Myocyte (in vitro differentiated cells): ENCODE data around the gene PGP. TPM values are rescaled to one million over a fixed set of nuclear protein-coding genes. Genes with fewer than 3 reads are reported as not detected.
"Not testable (repeated sequence)": the region's sequence is repeated elsewhere in the genome, so short reads cannot be mapped to it uniquely, and the experiment has no call there.

ENCODE experiments used
- DNase-seq: peaks from one replicate; pipeline ENCODE4 v3.0.0-alpha.2; 2012; ENCODE audit warnings: low read depth
- polyA plus RNA-seq: library from polyadenylated mRNA; unstranded; fragments of >200 nt; gene quantifications from one replicate; pipeline ENCODE4 v1.2.1, GENCODE V29; 2012; ENCODE audit warnings: missing spikeins
- total RNA-seq: library from RNA; depleted of rRNA; stranded (reverse); fragments of >200 nt; gene quantifications from 2 replicates; pipeline ENCODE4 v1.2.3, GENCODE V29; 2014

PGP gene
- total RNA-seq: 47.8 and 49.0 TPM in 2 replicates
- polyA plus RNA-seq: 21.9 TPM

DNA sequence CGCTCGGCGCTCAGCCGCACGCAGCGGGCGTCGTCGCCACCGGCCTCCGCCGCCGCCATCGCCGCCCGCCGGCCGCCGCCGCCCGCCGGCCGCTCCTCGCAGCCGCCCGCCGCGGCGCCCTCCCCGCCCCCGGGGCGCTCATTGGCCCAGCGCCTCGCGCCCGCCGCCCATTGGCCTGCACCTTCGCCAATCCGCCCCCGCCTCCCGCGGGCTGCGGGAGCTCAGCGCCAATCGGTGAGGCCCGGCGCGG, at the start of gene PGP:
Gene PGP (minus strand): TSS at position 122 of the 250 bp plus-strand sequence. CDS start 63 bp downstream, at position 59.
- DNase-seq: no peak

GRCh38 chr16:2263026-2263425, 48.4 kb upstream of the PGP start:
- DNase-seq: not testable (repeated sequence)

- no peak for DNase-seq
Measured at GRCh38 chr16:2260250-2260649, 45.6 kb upstream of the PGP start.

DNA sequence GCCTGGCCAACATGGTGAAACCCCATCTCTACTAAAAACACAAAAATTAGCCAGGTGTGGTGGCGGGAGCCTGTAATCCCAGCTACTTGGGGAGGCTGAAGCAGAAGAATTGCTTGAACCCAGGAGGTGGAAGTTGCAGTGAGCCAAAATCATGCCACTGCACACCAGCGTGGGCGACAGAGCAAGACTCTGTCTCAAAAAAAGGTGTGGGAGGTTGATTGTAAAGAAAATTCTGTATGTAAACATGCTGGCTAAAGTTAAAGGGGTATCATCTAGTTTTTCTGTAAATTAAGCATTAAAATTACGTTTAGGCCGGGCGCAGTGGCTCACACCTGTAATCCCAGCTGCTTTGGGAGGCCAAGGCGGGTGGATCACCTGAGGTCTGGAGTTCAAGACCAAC, 43.9 kb upstream of the PGP start:
- not testable (repeated sequence) for DNase-seq

GRCh38 chr16:2257726-2258125, 43.1 kb upstream of the PGP start:
- DNase-seq: no peak

DNA sequence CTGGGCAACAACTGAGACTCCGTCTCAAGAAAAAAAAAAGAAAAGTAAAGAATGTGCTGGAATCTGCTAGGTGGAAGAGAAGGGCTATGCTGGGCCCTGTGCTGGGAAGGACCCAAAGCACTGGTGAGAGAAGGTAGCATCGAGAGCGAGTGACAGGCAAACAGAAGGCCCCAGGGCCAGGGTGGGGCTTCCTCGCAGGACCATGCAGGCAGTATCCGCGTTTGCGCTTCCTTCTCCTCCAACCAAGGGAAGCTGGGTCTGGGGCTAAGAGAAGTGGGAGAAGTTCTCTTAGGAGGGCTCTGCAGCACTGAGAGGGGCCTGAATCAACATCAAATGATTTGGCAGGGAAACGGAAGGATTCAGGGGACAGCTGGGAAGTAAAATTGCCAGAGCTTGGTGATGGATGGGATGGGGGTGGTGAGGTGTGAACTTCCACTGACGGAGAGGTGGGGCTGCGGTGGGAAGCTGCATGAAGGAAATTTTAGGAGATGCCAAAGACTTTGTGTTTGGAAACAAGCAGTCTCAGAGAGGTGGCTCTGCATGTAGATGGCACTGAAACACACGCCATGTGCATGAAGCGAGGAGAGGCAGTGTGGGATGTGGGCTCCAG, 42.0 kb upstream of the PGP start:
- no peak for DNase-seq

GRCh38 chr16:2253293-2253692, 38.7 kb upstream of the PGP start:
- DNase-seq: no peak

- no peak for DNase-seq
Measured at GRCh38 chr16:2252806-2253148, 38.1 kb upstream of the PGP start.

GRCh38 chr16:2251296-2252111, 36.9 kb upstream of the PGP start, which contains the start of gene ECI1:
ECI1 (minus strand) TSS chr16:2251587; CDS start chr16:2251566, 21 bp downstream.
- peak; percentile 95 for DNase-seq

DNA sequence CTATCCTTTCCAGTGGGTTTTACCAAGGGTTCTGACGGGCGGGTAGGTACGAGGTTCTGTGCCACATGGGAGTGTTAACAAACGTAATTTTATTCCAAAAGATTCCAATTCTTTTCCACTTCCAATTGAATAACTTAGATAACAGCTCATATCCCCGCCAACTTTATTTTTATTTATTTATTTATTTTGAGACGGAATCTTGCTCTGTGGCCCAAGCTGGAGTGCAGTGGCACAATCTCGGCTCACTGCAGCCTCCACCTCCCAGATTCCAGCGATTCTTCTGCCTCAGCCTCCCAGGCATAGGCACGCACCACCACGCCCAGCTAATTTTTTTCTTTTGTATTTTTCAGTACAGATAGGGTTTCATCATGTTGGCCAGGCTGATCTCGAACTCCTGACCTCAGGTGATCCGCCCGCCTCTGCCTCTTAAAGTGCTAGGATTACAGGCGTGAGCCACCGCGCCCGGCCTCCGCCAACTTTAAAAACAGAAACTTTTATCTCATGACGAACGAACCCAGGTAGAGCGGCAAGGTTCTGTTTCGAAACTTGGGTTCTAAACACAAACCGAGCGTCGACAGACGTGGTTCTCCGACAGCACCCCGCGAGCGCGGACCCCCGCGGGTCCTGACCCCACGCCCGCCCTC, 36.1 kb upstream of the PGP start:
- no peak for DNase-seq

GRCh38 chr16:2246301-2246885, 31.8 kb upstream of the PGP start:
- no peak for DNase-seq

DNA sequence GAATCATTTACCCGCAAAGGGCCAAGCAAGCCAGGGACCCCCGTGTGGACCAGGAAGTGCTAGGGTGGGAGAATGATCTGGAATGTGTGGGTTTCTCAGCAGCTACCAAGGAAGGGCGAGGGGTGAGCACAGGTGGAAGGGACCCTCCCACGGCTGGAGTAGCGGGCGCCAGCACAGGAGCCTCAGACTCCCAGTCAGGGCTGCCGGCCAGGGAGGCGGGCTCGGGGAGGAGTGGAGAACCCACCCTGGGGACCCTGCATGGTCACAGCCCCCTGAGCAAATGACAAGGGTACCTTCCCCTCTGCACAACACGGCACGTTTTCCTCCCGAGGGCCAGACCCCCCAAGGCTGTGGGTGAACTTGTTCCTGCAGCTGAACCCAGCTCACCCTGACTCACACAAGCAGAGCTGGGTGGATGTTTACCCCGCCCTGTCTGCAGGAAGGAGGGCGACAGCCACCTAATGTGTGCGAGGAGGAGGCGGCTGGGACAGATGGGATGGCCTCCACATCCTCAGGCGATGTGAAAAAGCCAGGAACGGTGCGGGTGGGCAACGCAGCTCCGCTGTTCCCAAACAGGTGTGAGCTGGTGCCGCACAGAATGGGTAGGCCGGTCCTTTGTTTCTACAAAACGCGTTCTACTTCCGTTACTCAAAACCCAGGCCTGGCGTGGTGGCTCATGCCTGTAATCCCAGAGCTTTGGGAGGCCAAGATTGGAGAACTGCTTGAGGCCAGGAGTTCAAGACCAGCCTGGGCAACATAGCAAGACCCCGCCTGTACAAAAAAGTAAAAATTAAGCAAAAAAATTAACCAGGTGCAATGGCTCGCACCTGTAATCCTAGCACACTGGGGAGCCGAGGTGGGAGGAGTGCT, 30.5 kb upstream of the PGP start:
- no peak for DNase-seq

DNA sequence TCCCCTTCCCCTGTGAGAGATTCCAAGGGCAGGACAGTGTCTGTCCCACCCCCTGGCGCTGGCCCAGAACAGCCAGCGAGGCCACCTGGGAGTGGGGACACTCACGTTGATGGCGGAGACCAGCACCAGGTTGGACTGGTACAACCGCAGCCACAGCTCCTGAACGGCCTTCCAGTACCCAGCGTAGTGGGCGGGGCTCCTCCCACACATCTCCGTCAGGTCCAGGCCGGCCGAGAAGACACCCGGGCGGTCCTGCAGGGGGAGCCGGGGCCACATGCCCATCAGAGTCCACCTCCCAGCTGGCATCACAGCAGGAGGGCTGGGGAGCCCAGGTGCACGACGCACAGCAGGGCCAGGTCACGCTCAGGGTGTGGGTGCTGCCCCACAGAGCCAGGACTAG, 29.7 kb upstream of the PGP start:
- DNase-seq: no peak

GRCh38 chr16:2243781-2244180, 29.1 kb upstream of the PGP start:
- DNase-seq: no peak

DNA sequence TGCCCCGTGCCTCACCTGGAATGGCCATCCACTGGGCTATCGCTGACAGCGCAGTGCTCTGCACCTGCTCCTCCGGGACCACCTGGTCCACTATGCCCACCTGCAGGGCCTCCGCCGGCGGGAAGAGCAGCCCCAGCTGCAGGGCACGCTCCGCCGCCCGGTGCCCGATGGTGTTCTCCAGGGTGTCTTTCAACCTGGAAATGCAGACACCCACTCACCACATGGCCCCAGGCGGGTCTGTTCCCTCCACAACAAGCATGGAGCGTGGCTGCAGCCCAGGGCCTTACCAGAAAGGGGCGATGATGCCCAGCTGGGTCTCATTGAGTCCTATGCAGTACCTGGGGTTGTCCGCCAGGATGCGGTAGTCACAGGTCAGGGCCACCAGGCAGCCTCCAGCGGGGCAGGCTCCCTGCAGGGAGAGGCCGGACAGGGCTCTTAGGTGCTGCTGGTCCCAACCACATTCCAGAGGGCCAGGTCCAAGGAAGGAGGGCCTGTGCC, 28.4 kb upstream of the PGP start:
- DNase-seq: no peak

DNA sequence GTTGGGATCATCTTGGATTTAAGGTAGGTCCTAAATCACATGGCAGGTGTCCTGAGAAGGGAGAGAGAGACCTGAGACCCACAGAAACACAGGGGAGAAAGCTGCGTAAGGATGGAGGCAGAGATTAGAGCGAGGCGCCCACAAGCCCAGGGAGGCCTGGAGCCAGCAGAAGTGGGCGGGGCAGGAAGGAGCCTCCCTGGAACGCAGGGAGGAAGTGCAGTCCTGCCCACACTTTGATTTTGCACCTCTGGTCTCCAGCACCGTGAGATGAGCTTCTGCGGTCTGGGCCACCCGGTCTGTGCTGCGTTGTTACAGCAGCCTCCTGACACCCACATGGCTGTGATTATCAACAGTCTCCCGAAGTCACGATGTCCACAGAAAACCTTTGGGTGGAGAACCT, 28.0 kb upstream of the PGP start:
- no peak for DNase-seq

DNA sequence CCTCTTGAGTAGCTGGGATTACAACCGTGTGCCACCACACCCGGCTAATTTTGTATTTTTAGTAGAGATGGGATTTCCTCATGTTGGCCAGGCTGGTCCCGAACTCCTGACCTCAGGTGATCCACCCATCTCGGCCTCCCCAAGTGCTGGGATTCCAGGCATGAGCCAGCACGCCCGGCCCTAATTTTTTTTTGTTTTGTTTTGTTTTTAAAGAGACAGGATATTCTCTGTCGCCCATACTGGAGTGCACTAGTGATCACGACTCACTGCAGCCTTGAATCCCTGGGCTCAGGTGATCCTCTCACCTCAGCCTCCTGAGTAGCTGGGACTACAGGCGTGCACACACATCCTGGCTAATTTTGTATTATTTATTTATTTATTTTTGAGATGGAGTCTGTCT, 25.7 kb upstream of the PGP start:
- DNase-seq: not testable (repeated sequence)

DNA sequence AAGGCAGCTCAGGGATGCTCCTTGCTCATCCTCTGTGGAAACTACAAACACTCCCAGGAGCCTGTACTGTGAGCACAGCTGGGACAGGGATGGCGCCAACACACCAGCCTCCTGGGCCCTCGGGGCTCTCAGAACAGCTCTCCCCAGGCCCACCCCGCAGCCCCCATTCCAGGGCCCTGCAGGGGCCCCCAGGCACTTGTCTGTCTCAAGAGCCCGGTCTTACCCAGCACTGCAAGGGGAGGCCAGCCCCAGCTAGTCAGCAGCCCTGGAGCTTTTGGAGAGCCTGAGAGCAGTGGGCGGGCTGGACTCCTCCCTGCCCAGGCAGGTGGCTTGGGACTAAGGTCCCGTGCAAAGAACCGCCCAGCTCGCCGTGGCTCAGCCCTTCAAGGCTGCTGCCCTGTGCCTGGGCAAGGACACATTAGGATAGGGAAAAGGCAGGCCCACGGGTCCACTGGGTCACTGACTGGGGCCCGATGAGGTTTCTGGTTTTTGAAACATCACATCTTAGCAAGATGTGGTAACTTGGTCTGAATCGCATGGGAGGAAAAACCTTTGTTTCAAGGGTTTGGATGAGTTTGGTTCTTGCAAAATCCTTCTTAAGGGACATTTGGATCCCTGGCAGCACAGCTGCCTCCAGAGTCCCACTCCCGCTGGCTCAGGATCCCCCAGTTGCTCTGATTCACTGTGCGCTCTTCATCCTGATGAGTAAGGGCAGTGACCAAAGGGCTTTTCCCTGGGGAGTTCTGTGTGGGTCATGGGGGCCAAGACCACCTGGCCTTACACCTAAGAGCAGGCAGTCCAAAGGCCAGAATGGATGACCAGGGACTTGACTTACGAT, 24.4 kb upstream of the PGP start:
- no peak for DNase-seq

DNA sequence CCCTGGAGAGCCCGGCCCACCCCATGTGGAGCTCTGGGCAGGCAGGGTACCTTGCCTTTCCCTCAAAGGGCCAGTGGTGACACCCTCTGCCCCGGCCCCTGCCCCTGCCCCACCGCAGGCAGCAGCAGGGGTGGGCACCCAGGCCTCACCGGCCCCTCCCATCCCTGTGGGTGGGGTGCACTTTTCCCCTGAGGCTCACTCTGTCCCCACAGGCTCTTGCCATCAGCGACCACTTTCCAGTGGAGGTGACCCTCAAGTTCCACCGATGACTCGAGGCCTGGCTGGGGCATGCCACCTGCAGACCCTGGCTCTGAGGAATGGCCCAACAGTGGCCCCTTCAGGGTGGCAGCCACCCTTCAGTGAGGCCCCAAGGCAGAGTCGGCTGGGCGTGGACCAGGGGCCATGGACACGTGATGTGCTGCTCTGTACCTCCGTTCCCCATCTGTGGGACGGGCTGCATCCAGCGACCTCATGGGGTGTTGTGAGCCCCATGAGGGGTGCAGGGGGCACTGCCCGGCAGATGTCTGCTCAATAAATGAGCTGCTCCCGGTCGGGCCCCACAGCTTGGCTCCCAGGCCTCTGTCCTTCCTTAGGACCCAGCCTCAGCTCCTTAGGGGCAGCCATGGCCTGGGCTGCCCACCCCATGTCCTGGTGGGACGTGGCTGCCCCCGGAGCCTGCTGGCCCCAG, 23.7 kb upstream of the PGP start:
- no peak for DNase-seq
